GM12878 (cell line): ENCODE data around the gene HCN1.

ENCODE experiments used
- POLR2AphosphoS5 ChIP-seq: IDR thresholded peaks from 2 replicates; pipeline ENCODE4 v1.6.1; 2011; ENCODE audit warnings: mild to moderate bottlenecking, low read length, inconsistent platforms
- TF ChIP-seq, protein P1 (sequence below): IDR thresholded peaks from 2 replicates; pipeline ENCODE4 v1.6.1; 2012; ENCODE audit warnings: mild to moderate bottlenecking, low read depth, low read length

DNA sequence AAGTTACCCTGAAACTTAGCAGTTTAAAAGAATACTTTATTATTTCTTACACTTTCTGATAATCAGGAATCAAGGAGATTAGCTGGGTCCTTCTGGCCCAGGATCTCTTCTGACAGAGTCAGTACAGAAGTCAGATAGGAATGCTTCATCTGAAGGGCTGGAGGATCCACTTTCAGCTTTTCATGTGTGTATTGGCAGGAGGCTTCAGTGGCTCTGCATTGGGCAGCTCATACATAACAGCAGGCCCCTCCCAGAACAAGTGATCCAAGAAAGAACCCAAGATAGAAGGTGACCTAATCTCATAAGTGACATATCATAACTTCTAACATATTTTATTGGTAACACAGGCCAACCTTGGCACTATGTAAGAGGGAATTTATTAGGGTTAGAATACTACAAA lies 258.4 kb downstream of the HCN1 start:
- TF ChIP-seq, protein P1, sequence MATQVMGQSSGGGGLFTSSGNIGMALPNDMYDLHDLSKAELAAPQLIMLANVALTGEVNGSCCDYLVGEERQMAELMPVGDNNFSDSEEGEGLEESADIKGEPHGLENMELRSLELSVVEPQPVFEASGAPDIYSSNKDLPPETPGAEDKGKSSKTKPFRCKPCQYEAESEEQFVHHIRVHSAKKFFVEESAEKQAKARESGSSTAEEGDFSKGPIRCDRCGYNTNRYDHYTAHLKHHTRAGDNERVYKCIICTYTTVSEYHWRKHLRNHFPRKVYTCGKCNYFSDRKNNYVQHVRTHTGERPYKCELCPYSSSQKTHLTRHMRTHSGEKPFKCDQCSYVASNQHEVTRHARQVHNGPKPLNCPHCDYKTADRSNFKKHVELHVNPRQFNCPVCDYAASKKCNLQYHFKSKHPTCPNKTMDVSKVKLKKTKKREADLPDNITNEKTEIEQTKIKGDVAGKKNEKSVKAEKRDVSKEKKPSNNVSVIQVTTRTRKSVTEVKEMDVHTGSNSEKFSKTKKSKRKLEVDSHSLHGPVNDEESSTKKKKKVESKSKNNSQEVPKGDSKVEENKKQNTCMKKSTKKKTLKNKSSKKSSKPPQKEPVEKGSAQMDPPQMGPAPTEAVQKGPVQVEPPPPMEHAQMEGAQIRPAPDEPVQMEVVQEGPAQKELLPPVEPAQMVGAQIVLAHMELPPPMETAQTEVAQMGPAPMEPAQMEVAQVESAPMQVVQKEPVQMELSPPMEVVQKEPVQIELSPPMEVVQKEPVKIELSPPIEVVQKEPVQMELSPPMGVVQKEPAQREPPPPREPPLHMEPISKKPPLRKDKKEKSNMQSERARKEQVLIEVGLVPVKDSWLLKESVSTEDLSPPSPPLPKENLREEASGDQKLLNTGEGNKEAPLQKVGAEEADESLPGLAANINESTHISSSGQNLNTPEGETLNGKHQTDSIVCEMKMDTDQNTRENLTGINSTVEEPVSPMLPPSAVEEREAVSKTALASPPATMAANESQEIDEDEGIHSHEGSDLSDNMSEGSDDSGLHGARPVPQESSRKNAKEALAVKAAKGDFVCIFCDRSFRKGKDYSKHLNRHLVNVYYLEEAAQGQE, result no peak
- no peak for TF ChIP-seq POLR2AphosphoS5
